Skeletal muscle tissue (tissue), 2 donors: ENCODE measurements around the gene MALAT1. TPM values are rescaled to one million over a fixed set of nuclear protein-coding genes. Genes with fewer than 3 reads are reported as not detected.

Experiments
- small RNA-seq: library from RNA; depleted of rRNA; stranded (forward); fragments of <200 nt; gene quantifications from one replicate; pipeline ENCODE3, GENCODE V24; 2014
- total RNA-seq: library from RNA; depleted of rRNA; stranded (reverse); fragments of >200 nt; gene quantifications from one replicate; pipeline ENCODE4 v1.2.3, GENCODE V29; 2014

MALAT1 gene
- total RNA-seq, 1 donor from 2014 or later, result 7,794 TPM

Small RNA genes within 50 kb of the gene (small RNA-seq; reads per million reads assigned to genes)
- gene RF01684, result not detected

Other genes with a start within 250 kb of the MALAT1 start
- 2.1 TPM for gene POLA2, start 237.1 kb upstream of the MALAT1 start, total RNA-seq
- gene CDC42EP2, start 184.2 kb upstream of the MALAT1 start, total RNA-seq, result 19.3 TPM
- gene DPF2, start 165.2 kb upstream of the MALAT1 start, total RNA-seq, result 24.5 TPM
- gene TIGD3, start 144.3 kb upstream of the MALAT1 start, total RNA-seq, result not detected
- gene SLC25A45, start 116.4 kb upstream of the MALAT1 start, total RNA-seq, result 3.7 TPM
- 8.4 TPM for gene FRMD8, start 112.4 kb upstream of the MALAT1 start, total RNA-seq
- gene NEAT1, start 76.2 kb upstream of the MALAT1 start, total RNA-seq, result 26.1 TPM
- gene SCYL1, start 26.0 kb downstream of the MALAT1 start, total RNA-seq, result 36.0 TPM
- gene LTBP3, start 59.3 kb downstream of the MALAT1 start, total RNA-seq, result 32.9 TPM
- gene ZNRD2, start 71.4 kb downstream of the MALAT1 start, total RNA-seq, result 23.0 TPM
- gene FAM89B, start 73.5 kb downstream of the MALAT1 start, total RNA-seq, result 14.6 TPM
- gene EHBP1L1, start 77.0 kb downstream of the MALAT1 start, total RNA-seq, result 157 TPM
- gene KCNK7, start 96.8 kb downstream of the MALAT1 start, total RNA-seq, result not detected
- gene MAP3K11, start 115.2 kb downstream of the MALAT1 start, total RNA-seq, result 23.0 TPM
- gene PCNX3, start 116.7 kb downstream of the MALAT1 start, total RNA-seq, result 4.7 TPM
- gene SIPA1, start 139.1 kb downstream of the MALAT1 start, total RNA-seq, result 15.7 TPM
- 13.0 TPM for gene RELA, start 163.9 kb downstream of the MALAT1 start, total RNA-seq
- gene KAT5, start 213.2 kb downstream of the MALAT1 start, total RNA-seq, result 44.9 TPM
- gene RNASEH2C, start 221.8 kb downstream of the MALAT1 start, total RNA-seq, result 11.0 TPM